Heart left ventricle (tissue), 13 donors: ENCODE measurements around the gene SDE2.

Experiments
- POLR2A ChIP-seq, 2 donors: fragments of 450-650 bp; IDR thresholded peaks; one replicate each; pipeline ENCODE4 v1.6.1; 2017; ENCODE audit warnings: antibody characterized with exemption in 2 of 2, mild to moderate bottlenecking in 2 of 2, moderate library complexity in 2 of 2
- TF ChIP-seq, protein P1 (sequence below), 12 donors: fragments of 200-600 bp; sonication (generic) in 4 of 12; IDR thresholded peaks; one replicate each; pipeline versions ENCODE4 v1.5.0 to v1.8.0; 2018 to 2022; ENCODE audit warnings: antibody characterized with exemption in 12 of 12, mild to moderate bottlenecking in 5 of 12
- donor health status: ischemic (EF 13 %, LVEDD 7.1; RV severe dilation, severe dysfunction).
- donor health status: DM: no; HTN: yes; CAD: no.
- donor health status: DM: no; HTN: no; CAD: no.
- donor health status: ischemic (EF 25% LVEDD 6.9; RV normal size, moderate dysfunction).
- donor health status: ischemic (EF 25% LVEDD 5.7; RV mildly dilated, moderate dysfunction).
- donor health status: ischemic (EF 35%, LVEDD 5.7; RV mildly dilated, moderate dysfunction).
- donor health status: nonischemic (EF 11% LVEDD 7.7; RV severe dilation, severe dysfunction).
- donor health status: DM: yes; HTN: yes; CAD: no.
- donor health status: PGD.
- donor health status: ischemic (EF 29% LVEDD 5.4; RV normal size, mild dysfunction).
- donor health status: nonischemic (EF 23%, LVEDD 6.1; RV moderate dilation, normal function).

DNA sequence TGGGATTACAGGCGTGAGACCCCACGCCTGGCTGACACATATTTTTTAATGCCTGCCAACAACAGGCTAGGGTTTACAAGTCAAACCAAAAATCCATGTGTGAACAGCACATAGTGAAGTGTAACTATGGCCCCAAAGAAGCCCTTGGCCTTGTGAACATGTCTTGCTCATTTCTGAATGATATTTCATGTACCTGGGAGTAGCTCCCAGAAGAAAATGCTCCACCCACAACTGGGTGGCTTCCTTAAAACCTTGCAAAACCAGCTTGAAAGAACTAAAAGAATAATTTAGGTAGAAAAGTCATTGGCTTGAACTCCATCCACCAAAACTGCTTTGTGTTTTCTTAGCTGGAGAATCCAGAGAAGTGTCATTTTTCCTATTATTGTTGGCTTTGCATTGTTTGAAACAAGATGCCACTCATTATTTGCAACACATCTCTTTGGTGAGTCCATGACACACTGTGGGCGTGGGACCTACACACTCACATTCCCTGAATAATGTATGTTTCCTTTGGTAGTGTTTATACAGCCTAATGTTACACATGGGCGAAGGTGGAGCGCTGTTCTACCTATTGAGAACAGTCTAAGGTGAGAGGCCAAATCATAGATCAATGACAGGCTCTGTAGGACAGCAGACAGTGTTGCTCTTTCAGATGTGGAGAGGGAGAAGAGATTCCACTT is 28.5 kb upstream of the SDE2 start:
- TF ChIP-seq, protein P1, sequence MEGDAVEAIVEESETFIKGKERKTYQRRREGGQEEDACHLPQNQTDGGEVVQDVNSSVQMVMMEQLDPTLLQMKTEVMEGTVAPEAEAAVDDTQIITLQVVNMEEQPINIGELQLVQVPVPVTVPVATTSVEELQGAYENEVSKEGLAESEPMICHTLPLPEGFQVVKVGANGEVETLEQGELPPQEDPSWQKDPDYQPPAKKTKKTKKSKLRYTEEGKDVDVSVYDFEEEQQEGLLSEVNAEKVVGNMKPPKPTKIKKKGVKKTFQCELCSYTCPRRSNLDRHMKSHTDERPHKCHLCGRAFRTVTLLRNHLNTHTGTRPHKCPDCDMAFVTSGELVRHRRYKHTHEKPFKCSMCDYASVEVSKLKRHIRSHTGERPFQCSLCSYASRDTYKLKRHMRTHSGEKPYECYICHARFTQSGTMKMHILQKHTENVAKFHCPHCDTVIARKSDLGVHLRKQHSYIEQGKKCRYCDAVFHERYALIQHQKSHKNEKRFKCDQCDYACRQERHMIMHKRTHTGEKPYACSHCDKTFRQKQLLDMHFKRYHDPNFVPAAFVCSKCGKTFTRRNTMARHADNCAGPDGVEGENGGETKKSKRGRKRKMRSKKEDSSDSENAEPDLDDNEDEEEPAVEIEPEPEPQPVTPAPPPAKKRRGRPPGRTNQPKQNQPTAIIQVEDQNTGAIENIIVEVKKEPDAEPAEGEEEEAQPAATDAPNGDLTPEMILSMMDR (IDR thresholded peaks at IDR 0.05) = no peak
- no peak for TF ChIP-seq POLR2A (IDR thresholded peaks at IDR 0.05)
